HepG2 (cell line): Measurements from ENCODE around the gene DAB2IP. TPM values are rescaled to one million over a fixed set of nuclear protein-coding genes. Genes with fewer than 3 reads are reported as not detected.

Source experiments
- MTA3 ChIP-seq: sonication (generic); formaldehyde crosslinking; IDR thresholded peaks from 2 replicates; pipeline ENCODE4 v1.4.0; 2020; ENCODE audit warnings: missing genetic modification reagents
- NBN ChIP-seq: fragments of 450-650 bp; conservative IDR thresholded peaks from 2 replicates; pipeline ENCODE4 v1.6.1; 2017
- ONECUT2 ChIP-seq: sonication (generic); formaldehyde crosslinking; IDR thresholded peaks from 2 replicates; pipeline ENCODE4 v1.4.0; 2020; ENCODE audit warnings: missing genetic modification reagents
- RBM22 ChIP-seq: fragments of 200-400 bp; formaldehyde crosslinking; optimal IDR thresholded peaks from 2 replicates; pipeline ENCODE3; 2017; ENCODE audit warnings: mild to moderate bottlenecking, low read length, moderate library complexity
- SOX6 ChIP-seq, 2 experiments: fragments of 450-650 bp in 1 of 2; sonication (generic) in 1 of 2; formaldehyde crosslinking in 1 of 2; IDR thresholded peaks; 2 replicates each; pipeline versions ENCODE4 v1.4.0 to v1.6.1; 2017 to 2020; ENCODE audit warnings: antibody characterized with exemption in 1 of 2, mild to moderate bottlenecking in 1 of 2, missing genetic modification reagents in 1 of 2
- TAF1 ChIP-seq: sonication (generic); formaldehyde crosslinking; IDR thresholded peaks from 2 replicates; pipeline ENCODE4 v1.4.0; 2020; ENCODE audit warnings: missing genetic modification reagents
- TSC22D2 ChIP-seq: sonication (generic); formaldehyde crosslinking; IDR thresholded peaks from 2 replicates; pipeline ENCODE4 v1.5.1; 2020; ENCODE audit warnings: missing genetic modification reagents, mild to moderate bottlenecking, borderline replicate concordance
- ZNF10 ChIP-seq: sonication (generic); formaldehyde crosslinking; IDR thresholded peaks from 2 replicates; pipeline ENCODE4 v1.4.0; 2020; ENCODE audit warnings: mild to moderate bottlenecking, low read depth, missing genetic modification reagents, borderline replicate concordance
- ZNF773 ChIP-seq: sonication (generic); formaldehyde crosslinking; IDR thresholded peaks from 2 replicates; pipeline ENCODE4 v1.4.0; 2020; ENCODE audit warnings: missing genetic modification reagents, borderline replicate concordance
- polyA plus RNA-seq, 8 experiments: library from polyadenylated mRNA; depleted of rRNA in 3 of 8; stranded (reverse) in 7 of 8; unstranded in 1 of 8; fragments of >200 nt; fragmentation: Illumina TruSeq in 4 of 8; extraction: Trizol in 4 of 8; gene quantifications; 2 replicates each; pipeline versions ENCODE4 v1.2.1 to v1.2.3, GENCODE V29; 2011 to 2016; ENCODE audit warnings: low read depth in 4 of 8, missing spikeins in 1 of 8, mixed read lengths in 1 of 8; ENCODE audit not compliant: insufficient read depth in 1 of 8
- total RNA-seq, 5 experiments: library from RNA; depleted of rRNA; stranded (reverse); fragments of >200 nt; fragmentation: Illumina TruSeq; extraction: Trizol; gene quantifications; 2 replicates each; pipeline ENCODE4 v1.2.3, GENCODE V29; 2016; ENCODE audit warnings: low read depth in 1 of 5
- TF ChIP-seq, protein P1 (sequence below): sonication (generic); formaldehyde crosslinking; IDR thresholded peaks from 2 replicates; pipeline ENCODE4 v1.4.0; 2020; ENCODE audit warnings: missing genetic modification reagents
- TF ChIP-seq, protein P2 (sequence below): sonication (generic); formaldehyde crosslinking; IDR thresholded peaks from 2 replicates; pipeline ENCODE4 v1.4.0; 2020; ENCODE audit warnings: missing genetic modification reagents, borderline replicate concordance
- TF ChIP-seq, protein P3 (sequence below), 2 experiments: IDR thresholded peaks; 2 replicates each; pipeline ENCODE4 v1.6.1; 2011 to 2012; ENCODE audit warnings: low read length in 2 of 2, borderline replicate concordance in 1 of 2, low read depth in 1 of 2, mild to moderate bottlenecking in 1 of 2, moderate library complexity in 1 of 2

The DAB2IP gene
- total and polyA plus RNA-seq, 2 of the 13 experiments (the other 11 are each of a cell fraction or from before 2014, with no cell fraction given) = 25.3 to 37.9 TPM

DNA sequence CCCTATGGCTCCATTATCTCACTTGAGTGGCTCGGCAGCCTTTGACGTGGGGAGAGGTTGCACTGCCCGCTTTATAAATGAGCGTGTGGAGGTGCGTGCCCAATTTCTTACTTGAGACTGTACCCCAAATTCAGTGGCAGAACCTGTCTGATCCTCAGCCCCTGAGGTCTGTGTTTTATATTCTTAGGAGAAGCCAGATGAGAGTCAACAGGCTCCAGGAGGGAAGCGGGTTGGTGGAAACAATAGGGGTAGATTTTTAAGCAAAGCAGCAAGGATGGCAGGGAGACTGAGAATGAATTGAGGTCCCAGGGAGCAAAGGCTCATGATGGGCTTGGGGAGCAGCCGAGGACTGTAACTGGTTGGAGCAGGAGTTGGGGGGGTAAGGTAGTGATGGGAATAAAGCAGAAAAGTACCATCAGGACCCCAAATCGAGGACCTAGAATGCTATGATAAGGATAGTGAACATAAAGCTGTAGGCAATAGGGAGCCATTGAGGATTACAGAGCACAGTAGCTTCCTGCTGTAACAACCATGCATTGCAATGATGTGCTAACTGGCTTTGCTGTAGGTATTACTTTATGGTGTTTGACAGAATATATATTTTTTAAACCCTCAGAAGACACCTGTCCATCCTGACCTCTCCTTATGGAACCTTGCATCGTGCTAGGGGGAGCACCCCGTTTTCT lies 43.1 kb upstream of the DAB2IP start (continued):
- TF ChIP-seq SOX6 (IDR thresholded peaks at IDR 0.05) (no peak), SOX6 (CRISPR knock-in tag; IDR thresholded peaks at IDR 0.05) (no peak), ZNF10 (CRISPR knock-in tag) (no peak), MTA3 (CRISPR knock-in tag) (no peak), TAF1 (no peak), ONECUT2 (CRISPR knock-in tag) (no peak), RBM22 (no peak), NBN (no peak), TSC22D2 (CRISPR knock-in tag) (no peak), ZNF773 (CRISPR knock-in tag) (no peak)
- TF ChIP-seq, protein P1, sequence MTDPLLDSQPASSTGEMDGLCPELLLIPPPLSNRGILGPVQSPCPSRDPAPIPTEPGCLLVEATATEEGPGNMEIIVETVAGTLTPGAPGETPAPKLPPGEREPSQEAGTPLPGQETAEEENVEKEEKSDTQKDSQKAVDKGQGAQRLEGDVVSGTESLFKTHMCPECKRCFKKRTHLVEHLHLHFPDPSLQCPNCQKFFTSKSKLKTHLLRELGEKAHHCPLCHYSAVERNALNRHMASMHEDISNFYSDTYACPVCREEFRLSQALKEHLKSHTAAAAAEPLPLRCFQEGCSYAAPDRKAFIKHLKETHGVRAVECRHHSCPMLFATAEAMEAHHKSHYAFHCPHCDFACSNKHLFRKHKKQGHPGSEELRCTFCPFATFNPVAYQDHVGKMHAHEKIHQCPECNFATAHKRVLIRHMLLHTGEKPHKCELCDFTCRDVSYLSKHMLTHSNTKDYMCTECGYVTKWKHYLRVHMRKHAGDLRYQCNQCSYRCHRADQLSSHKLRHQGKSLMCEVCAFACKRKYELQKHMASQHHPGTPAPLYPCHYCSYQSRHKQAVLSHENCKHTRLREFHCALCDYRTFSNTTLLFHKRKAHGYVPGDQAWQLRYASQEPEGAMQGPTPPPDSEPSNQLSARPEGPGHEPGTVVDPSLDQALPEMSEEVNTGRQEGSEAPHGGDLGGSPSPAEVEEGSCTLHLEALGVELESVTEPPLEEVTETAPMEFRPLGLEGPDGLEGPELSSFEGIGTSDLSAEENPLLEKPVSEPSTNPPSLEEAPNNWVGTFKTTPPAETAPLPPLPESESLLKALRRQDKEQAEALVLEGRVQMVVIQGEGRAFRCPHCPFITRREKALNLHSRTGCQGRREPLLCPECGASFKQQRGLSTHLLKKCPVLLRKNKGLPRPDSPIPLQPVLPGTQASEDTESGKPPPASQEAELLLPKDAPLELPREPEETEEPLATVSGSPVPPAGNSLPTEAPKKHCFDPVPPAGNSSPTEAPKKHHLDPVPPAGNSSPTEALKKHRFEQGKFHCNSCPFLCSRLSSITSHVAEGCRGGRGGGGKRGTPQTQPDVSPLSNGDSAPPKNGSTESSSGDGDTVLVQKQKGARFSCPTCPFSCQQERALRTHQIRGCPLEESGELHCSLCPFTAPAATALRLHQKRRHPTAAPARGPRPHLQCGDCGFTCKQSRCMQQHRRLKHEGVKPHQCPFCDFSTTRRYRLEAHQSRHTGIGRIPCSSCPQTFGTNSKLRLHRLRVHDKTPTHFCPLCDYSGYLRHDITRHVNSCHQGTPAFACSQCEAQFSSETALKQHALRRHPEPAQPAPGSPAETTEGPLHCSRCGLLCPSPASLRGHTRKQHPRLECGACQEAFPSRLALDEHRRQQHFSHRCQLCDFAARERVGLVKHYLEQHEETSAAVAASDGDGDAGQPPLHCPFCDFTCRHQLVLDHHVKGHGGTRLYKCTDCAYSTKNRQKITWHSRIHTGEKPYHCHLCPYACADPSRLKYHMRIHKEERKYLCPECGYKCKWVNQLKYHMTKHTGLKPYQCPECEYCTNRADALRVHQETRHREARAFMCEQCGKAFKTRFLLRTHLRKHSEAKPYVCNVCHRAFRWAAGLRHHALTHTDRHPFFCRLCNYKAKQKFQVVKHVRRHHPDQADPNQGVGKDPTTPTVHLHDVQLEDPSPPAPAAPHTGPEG (CRISPR knock-in tag) = no peak
- TF ChIP-seq, protein P2, sequence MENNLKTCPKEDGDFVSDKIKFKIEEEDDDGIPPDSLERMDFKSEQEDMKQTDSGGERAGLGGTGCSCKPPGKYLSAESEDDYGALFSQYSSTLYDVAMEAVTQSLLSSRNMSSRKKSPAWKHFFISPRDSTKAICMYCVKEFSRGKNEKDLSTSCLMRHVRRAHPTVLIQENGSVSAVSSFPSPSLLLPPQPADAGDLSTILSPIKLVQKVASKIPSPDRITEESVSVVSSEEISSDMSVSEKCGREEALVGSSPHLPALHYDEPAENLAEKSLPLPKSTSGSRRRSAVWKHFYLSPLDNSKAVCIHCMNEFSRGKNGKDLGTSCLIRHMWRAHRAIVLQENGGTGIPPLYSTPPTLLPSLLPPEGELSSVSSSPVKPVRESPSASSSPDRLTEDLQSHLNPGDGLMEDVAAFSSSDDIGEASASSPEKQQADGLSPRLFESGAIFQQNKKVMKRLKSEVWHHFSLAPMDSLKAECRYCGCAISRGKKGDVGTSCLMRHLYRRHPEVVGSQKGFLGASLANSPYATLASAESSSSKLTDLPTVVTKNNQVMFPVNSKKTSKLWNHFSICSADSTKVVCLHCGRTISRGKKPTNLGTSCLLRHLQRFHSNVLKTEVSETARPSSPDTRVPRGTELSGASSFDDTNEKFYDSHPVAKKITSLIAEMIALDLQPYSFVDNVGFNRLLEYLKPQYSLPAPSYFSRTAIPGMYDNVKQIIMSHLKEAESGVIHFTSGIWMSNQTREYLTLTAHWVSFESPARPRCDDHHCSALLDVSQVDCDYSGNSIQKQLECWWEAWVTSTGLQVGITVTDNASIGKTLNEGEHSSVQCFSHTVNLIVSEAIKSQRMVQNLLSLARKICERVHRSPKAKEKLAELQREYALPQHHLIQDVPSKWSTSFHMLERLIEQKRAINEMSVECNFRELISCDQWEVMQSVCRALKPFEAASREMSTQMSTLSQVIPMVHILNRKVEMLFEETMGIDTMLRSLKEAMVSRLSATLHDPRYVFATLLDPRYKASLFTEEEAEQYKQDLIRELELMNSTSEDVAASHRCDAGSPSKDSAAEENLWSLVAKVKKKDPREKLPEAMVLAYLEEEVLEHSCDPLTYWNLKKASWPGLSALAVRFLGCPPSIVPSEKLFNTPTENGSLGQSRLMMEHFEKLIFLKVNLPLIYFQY (CRISPR knock-in tag) = no peak
- TF ChIP-seq, protein P3, sequence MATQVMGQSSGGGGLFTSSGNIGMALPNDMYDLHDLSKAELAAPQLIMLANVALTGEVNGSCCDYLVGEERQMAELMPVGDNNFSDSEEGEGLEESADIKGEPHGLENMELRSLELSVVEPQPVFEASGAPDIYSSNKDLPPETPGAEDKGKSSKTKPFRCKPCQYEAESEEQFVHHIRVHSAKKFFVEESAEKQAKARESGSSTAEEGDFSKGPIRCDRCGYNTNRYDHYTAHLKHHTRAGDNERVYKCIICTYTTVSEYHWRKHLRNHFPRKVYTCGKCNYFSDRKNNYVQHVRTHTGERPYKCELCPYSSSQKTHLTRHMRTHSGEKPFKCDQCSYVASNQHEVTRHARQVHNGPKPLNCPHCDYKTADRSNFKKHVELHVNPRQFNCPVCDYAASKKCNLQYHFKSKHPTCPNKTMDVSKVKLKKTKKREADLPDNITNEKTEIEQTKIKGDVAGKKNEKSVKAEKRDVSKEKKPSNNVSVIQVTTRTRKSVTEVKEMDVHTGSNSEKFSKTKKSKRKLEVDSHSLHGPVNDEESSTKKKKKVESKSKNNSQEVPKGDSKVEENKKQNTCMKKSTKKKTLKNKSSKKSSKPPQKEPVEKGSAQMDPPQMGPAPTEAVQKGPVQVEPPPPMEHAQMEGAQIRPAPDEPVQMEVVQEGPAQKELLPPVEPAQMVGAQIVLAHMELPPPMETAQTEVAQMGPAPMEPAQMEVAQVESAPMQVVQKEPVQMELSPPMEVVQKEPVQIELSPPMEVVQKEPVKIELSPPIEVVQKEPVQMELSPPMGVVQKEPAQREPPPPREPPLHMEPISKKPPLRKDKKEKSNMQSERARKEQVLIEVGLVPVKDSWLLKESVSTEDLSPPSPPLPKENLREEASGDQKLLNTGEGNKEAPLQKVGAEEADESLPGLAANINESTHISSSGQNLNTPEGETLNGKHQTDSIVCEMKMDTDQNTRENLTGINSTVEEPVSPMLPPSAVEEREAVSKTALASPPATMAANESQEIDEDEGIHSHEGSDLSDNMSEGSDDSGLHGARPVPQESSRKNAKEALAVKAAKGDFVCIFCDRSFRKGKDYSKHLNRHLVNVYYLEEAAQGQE (IDR thresholded peaks at IDR 0.05; ENCODE audit: borderline replicate concordance in 1 of 2, low read depth in 1 of 2, low read length in 2 of 2) = no peak
